Measurements from ENCODE around the gene CHTF18. TPM values are rescaled to one million over a fixed set of nuclear protein-coding genes. Genes with fewer than 3 reads are reported as not detected.

CHTF18 gene
- total RNA-seq, 1 experiment from 2014 or later = 102 TPM

- POLR2A ChIA-PET = interaction anchor here (0.6 kb wide), 1 partner anchor 62 kb away, joined by 5 read pairs; no protein-coding TSS in a partner anchor
- H3K27me3 Mint-ChIP-seq (ENCODE audit: insufficient read depth, unreplicated experiment) = no peaks in the 10 kb centered on the region
Observed at GRCh38 chr16:805474-805873, 17.1 kb downstream of the CHTF18 start.

GRCh38 chr16:807347-808084 is 19.1 kb downstream of the CHTF18 start:
- Mint-ChIP-seq H3K27me3 (ENCODE audit: insufficient read depth, unreplicated experiment) (no peaks in the 10 kb centered on the region), H3K4me1 (ENCODE audit: low read depth, unreplicated experiment) (no peaks in the 10 kb centered on the region), H3K27ac (ENCODE audit: unreplicated experiment) (peak overlapping the region; percentile 94), H3K36me3 (ENCODE audit: insufficient read depth, unreplicated experiment) (peaks cover 15% of the 10 kb centered on the region), H3K9me3 (ENCODE audit: unreplicated experiment) (no peaks in the 10 kb centered on the region), H3K4me3 (ENCODE audit: unreplicated experiment) (peak overlapping the region; percentile 96)
- Histone ChIP-seq H3K9me3 (no peaks in the 10 kb centered on the region), H3K36me3 (ENCODE audit: control insufficient read depth, insufficient read depth, low read length) (no peaks in the 10 kb centered on the region), H3K4me3 (ENCODE audit: low read depth, low read length) (peak overlapping the region; percentile 76), H3K4me1 (no peaks in the 10 kb centered on the region), H3K27me3 (replicated peaks; ENCODE audit: control insufficient read depth, insufficient read depth, low read length) (no peaks in the 10 kb centered on the region)
- TF ChIP-seq CTCF (IDR thresholded peaks at IDR 0.05; ENCODE audit: insufficient read depth in 1 of 2, low read depth in 1 of 2, low read length in 1 of 2, severe bottlenecking in 1 of 2, unreplicated experiment in 1 of 2) = no peak
- CTCF ChIA-PET = interaction anchor here (1.2 kb wide), 1 partner anchor 19 kb away, joined by 3 read pairs; the partner anchor contains the start of genes CHTF18 and RPUSD1
- intact Hi-C loops (cut with micrococcal nuclease; ENCODE audit: unreplicated experiment) = no loop called here
- peak; percentile 92 to 94 for DNase-seq
- BruUV-seq (replicated peaks) = no TSS peak
- POLR2A ChIA-PET = interaction anchor here (0.5 kb wide), 1 partner anchor 812 kb away, joined by 3 read pairs; no protein-coding TSS in a partner anchor

More at GRCh38 chr16:805474-805873, 17.1 kb downstream of the CHTF18 start:
- H3K36me3 Mint-ChIP-seq (ENCODE audit: insufficient read depth, unreplicated experiment) = peaks cover 18% of the 10 kb centered on the region
- Histone ChIP-seq H3K27me3 (replicated peaks; ENCODE audit: control insufficient read depth, insufficient read depth, low read length) (no peaks in the 10 kb centered on the region), H3K36me3 (ENCODE audit: control insufficient read depth, insufficient read depth, low read length) (no peaks in the 10 kb centered on the region), H3K4me1 (peaks cover 4% of the 10 kb centered on the region), H3K9me3 (no peaks in the 10 kb centered on the region), H3K4me3 (ENCODE audit: low read depth, low read length) (no peak overlapping the region)
- H3K9me3 Mint-ChIP-seq (ENCODE audit: unreplicated experiment) = no peaks in the 10 kb centered on the region
- intact Hi-C loops (cut with micrococcal nuclease; ENCODE audit: unreplicated experiment) = no loop called here
- no peak overlapping the region for H3K27ac Mint-ChIP-seq (ENCODE audit: unreplicated experiment)
- CTCF ChIA-PET = no interaction called here
- no TSS peak for BruUV-seq (replicated peaks)
- TF ChIP-seq CTCF (IDR thresholded peaks at IDR 0.05; ENCODE audit: insufficient read depth in 1 of 2, low read depth in 1 of 2, low read length in 1 of 2, severe bottlenecking in 1 of 2, unreplicated experiment in 1 of 2) = no peak
- H3K4me1 Mint-ChIP-seq (ENCODE audit: low read depth, unreplicated experiment) = no peaks in the 10 kb centered on the region
- no peak overlapping the region for H3K4me3 Mint-ChIP-seq (ENCODE audit: unreplicated experiment)
- DNase-seq = no peak

- peak overlapping the region; percentile 96 for H3K4me3 Mint-ChIP-seq (ENCODE audit: unreplicated experiment)
- ChIA-PET POLR2A (no interaction called here), CTCF (no interaction called here)
- no peaks in the 10 kb centered on the region for H3K9me3 Mint-ChIP-seq (ENCODE audit: unreplicated experiment)
- no TSS peak for BruUV-seq (replicated peaks)
- H3K36me3 Mint-ChIP-seq (ENCODE audit: insufficient read depth, unreplicated experiment) = peaks cover 13% of the 10 kb centered on the region
- H3K27me3 ChIP-seq (replicated peaks; ENCODE audit: control insufficient read depth, insufficient read depth, low read length) = no peaks in the 10 kb centered on the region
- H3K27me3 Mint-ChIP-seq (ENCODE audit: insufficient read depth, unreplicated experiment) = no peaks in the 10 kb centered on the region
- peaks cover under 1% of the 10 kb centered on the region; the same call in 1 of the 2 replicates for H3K4me1 ChIP-seq
- no peaks in the 10 kb centered on the region for H3K4me1 Mint-ChIP-seq (ENCODE audit: low read depth, unreplicated experiment)
- no peaks in the 10 kb centered on the region for H3K9me3 ChIP-seq
- no peak for TF ChIP-seq CTCF (IDR thresholded peaks at IDR 0.05; ENCODE audit: insufficient read depth in 1 of 2, low read depth in 1 of 2, low read length in 1 of 2, severe bottlenecking in 1 of 2, unreplicated experiment in 1 of 2)
- H3K27ac Mint-ChIP-seq (ENCODE audit: unreplicated experiment) = peak overlapping the region; percentile 94
- intact Hi-C loops (cut with micrococcal nuclease; ENCODE audit: unreplicated experiment) = no loop called here
- no peak for DNase-seq
- peak overlapping the region; percentile 76 for H3K4me3 ChIP-seq (ENCODE audit: low read depth, low read length)
- H3K36me3 ChIP-seq (ENCODE audit: control insufficient read depth, insufficient read depth, low read length) = no peaks in the 10 kb centered on the region
Observed at GRCh38 chr16:808085-808386, 19.6 kb downstream of the CHTF18 start.
